ENCODE data around the gene RPRD2. TPM values are rescaled to one million over a fixed set of nuclear protein-coding genes. Genes with fewer than 3 reads are reported as not detected.

Gene RPRD2
- total and polyA plus RNA-seq, 9 of the 15 experiments (the other 6 are each of a cell fraction or from before 2014, with no cell fraction given): 1.5 to 21.6 (median 7.7) TPM

GRCh38 chr1:150516616-150517015 lies 152.7 kb downstream of the RPRD2 start (continued):
- TF ChIP-seq SP2 (IDR thresholded peaks at IDR 0.05; ENCODE audit: extremely low read depth, low read depth, low read length, poor library complexity, severe bottlenecking) (no peak), ZNF395 (CRISPR knock-in tag; IDR thresholded peaks at IDR 0.05) (no peak), HIVEP1 (CRISPR knock-in tag; IDR thresholded peaks at IDR 0.05) (no peak), ZNF639 (CRISPR knock-in tag; conservative IDR thresholded peaks at IDR 0.05 in 1 of 2, IDR thresholded peaks at IDR 0.05 in 1 of 2) (no peak), GATAD2B (IDR thresholded peaks at IDR 0.05; ENCODE audit: borderline replicate concordance) (peak; percentile 29; the same call in 1 of the 2 replicates), CTCF (IDR thresholded peaks at IDR 0.05 in 2 of 3, conservative IDR thresholded peaks at IDR 0.05 in 1 of 3; ENCODE audit: insufficient read depth in 2 of 3, low read depth in 1 of 3, low read length in 3 of 3) (peak; percentile 27 to 70 (median 30); a peak in 3 of 6 replicates)
